Keratinocyte (primary cell): ENCODE results near the gene EXOSC1.

Experiments used
- EZH2 ChIP-seq: IDR thresholded peaks from one replicate; pipeline ENCODE4 v1.6.1; 2012; ENCODE audit warnings: inconsistent platforms, mild to moderate bottlenecking, low read length, moderate library complexity
- TF ChIP-seq, protein P1 (sequence below), 3 experiments: IDR thresholded peaks in 1 of 3; conservative IDR thresholded peaks in 1 of 3; optimal IDR thresholded peaks in 1 of 3; 2 replicates in 2 of 3; 3 replicates in 1 of 3; pipeline versions ENCODE3 to v1.5.1; 2011; ENCODE audit warnings: low read length in 3 of 3, mild to moderate bottlenecking in 3 of 3, moderate library complexity in 2 of 3, control low read depth in 1 of 3, inconsistent platforms in 1 of 3; ENCODE audit not compliant: insufficient read depth in 2 of 3; ENCODE audit errors: extremely low read depth in 1 of 3

DNA sequence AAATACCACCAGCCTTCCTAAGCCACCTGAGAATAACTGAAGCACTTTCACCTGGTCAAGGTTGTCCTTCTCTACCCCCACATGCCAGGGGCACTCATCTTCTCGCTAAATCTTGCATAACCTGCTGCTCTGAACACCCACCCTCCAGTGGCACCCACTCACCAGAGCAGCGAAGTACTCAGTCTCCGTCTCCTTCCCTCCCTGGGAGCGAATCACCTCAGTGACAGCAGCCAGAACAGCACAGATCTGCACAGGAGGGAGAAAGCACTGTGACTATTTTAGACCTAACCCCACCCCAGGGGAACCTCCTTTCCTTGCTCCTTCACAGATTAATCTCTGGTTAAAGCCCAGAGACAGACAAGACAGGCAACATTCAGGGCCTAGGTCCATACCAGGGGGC, 49.8 kb downstream of the EXOSC1 start:
- TF ChIP-seq, protein P1, sequence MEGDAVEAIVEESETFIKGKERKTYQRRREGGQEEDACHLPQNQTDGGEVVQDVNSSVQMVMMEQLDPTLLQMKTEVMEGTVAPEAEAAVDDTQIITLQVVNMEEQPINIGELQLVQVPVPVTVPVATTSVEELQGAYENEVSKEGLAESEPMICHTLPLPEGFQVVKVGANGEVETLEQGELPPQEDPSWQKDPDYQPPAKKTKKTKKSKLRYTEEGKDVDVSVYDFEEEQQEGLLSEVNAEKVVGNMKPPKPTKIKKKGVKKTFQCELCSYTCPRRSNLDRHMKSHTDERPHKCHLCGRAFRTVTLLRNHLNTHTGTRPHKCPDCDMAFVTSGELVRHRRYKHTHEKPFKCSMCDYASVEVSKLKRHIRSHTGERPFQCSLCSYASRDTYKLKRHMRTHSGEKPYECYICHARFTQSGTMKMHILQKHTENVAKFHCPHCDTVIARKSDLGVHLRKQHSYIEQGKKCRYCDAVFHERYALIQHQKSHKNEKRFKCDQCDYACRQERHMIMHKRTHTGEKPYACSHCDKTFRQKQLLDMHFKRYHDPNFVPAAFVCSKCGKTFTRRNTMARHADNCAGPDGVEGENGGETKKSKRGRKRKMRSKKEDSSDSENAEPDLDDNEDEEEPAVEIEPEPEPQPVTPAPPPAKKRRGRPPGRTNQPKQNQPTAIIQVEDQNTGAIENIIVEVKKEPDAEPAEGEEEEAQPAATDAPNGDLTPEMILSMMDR (optimal IDR thresholded peaks at IDR 0.05 in 1 of 3, IDR thresholded peaks at IDR 0.05 in 1 of 3, conservative IDR thresholded peaks at IDR 0.05 in 1 of 3; ENCODE audit: extremely low read depth in 1 of 3, insufficient read depth in 2 of 3, low read length in 3 of 3), result no peak
- TF ChIP-seq EZH2, result no peak
